ENCODE results near the gene RPL18A.

RPL18A gene

GRCh38 chr19:17841810-17842662 is 17.7 kb upstream of the RPL18A start:
- peak; percentile 92 for DNase-seq

DNA sequence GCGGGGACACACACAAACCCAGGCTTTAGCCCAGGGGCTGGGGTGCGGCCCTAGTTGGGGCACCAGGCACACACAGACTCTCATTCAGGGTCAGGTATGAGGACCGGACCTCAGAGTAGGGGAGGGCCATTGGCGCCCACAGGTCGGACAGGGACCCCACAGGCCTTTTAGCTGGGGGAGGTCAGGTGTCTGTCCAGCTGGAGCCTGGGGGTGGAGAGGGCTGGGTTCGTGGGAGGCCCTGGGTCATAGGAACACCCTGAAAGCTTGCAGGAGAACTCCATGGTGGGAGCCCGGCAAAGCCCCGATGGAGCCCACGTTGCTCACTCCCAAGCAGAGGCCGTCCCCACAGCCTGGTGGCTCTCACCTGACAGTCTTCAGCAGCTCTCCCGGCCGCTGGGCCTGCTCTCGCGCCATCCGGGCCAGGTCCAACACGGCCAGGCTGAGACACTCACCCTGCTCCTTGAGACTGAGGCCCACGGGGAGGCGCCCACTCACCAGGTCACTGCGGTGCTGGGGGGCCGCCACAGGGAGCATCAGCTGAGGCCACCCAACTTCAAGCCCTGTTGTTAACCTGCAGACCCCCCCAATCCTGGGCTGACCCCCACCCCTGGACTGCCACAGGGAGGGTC is 16.9 kb upstream of the RPL18A start:
- no peak for DNase-seq

DNA sequence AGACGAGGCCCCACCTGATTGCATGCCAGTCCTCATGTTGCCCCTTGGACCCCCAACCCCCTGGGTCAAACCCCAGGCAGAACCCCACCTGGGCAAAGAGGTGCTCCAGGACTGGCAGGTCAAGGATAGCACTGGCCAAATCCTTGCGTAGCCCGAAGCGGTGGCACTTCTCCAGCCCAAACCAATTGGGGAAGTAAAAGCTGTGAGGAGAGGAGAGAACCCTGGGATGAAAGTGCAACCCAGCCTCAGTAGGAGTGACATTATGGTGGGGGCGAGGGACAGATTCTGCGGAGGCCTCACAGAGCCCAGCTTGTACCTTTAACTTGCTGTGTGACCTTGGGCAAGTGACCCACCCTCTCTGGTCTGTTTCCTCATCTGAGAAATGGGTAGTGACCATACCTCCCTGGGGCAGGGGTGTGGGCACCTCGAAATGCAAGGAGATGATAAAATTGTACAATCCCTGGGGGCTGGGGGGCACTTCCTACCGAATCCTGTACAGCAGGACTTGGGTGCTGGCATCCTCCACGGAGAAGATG is 16.4 kb upstream of the RPL18A start:
- no peak for DNase-seq

GRCh38 chr19:17843908-17844490 is 15.7 kb upstream of the RPL18A start:
- DNase-seq, result no peak

DNA sequence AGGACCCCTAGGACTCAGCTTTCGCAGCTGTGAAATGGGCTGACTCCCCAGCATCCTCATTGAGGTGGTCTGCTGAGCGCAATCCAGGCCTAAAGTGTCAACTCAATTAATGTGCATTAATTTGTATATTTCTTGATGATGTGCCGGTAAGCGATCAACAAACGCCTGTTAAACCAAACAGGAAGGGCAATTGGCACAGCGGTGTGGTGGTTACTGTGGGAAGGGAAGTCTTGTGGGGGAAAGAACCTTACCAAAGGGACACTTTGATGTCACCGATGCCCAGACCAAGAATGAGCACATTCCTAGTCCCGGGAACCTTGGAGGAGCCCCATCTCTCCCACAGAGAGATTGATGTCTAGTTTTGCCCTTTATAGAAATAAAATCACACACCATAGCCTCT is 13.6 kb upstream of the RPL18A start:
- no peak for DNase-seq

GRCh38 chr19:17847538-17848366 is 12.0 kb upstream of the RPL18A start, which contains the start of gene JAK3:
Gene JAK3, minus strand, starts transcription at chr19:17847982. Its CDS starts 3,565 bp downstream, at chr19:17844417.
- peak; percentile 90 for DNase-seq

- DNase-seq, result no peak
Measured at GRCh38 chr19:17848595-17849292, 11.0 kb upstream of the RPL18A start.

- DNase-seq, result no peak
Measured at GRCh38 chr19:17854061-17854460, 5.6 kb upstream of the RPL18A start.

GRCh38 chr19:17855280-17856152 is 4.2 kb upstream of the RPL18A start:
- DNase-seq, result peak; percentile 90

GRCh38 chr19:17860331-17860992 is 752 bp downstream of the RPL18A start:
- DNase-seq, result no peak

GRCh38 chr19:17860993-17861360 is 1.3 kb downstream of the RPL18A start:
- DNase-seq, result no peak

DNA sequence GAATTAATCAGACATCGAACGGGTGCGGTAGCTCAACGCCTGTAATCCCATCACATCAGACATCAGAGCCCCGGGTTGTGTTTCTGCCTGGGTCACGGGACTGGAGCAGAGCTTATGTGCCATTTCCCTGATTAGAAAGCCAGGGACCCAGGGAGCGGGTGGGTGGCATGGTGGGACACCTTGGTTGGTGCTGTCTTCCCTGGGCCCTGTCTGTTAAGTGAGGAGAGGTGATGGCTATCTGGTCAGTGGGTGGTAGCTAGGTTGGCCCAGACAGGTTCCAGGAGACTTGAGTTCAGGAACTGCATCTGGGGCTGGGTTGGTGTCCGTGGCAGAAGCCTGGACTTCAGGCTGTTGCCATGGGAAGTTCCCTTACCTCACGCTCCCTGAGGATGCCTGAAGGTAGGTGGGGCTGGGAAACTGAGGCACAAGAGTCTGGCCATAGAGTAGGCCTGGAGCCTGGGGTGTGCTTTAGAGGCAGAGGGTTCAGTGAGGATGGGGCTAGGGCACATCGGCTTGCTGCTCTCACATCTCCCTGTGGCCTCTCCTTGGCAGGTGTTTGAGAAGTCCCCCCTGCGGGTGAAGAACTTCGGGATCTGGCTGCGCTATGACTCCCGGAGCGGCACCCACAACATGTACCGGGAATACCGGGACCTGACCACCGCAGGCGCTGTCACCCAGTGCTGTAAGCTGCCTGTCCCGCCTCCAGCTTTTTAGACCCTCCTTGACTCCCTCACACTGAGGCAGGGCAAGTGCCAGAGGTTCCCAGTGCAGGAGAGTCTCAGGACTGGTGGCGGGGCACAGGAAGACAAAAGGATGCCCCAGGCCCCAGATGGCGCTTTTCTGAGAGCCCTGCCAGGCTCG is 2.1 kb downstream of the RPL18A start:
- no peak for DNase-seq

DNA sequence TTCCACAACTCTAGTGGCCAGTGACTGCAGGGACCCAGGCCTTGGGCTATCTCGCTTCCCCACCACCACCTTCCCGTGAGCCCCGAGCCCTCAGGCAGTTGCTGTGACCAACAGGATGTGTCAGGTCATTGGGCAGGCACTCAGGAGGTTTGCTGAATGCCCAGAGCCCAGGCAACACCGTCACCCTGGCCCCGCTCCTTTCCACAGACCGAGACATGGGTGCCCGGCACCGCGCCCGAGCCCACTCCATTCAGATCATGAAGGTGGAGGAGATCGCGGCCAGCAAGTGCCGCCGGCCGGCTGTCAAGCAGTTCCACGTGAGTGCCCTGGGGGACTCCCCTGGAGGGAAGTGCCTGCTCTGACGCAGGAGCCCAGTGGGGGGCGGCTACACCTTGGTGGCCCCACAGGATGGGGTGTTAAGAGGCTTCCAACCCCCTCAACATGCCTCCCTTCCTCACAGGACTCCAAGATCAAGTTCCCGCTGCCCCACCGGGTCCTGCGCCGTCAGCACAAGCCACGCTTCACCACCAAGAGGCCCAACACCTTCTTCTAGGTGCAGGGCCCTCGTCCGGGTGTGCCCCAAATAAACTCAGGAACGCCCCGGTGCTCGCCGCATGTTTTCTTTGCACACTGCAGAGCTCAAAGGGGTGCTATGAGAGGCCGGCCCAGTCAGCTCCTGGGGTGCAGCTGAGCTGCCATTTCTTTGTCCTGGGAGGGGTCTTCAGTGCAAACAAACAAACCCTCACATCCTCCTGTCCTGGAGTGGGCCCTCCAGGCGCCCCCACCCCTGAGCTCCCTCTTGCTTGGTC is 3.2 kb downstream of the RPL18A start:
- DNase-seq, result no peak

- no peak for DNase-seq
Measured at GRCh38 chr19:17863520-17864182, 3.9 kb downstream of the RPL18A start.

GRCh38 chr19:17865364-17866311 is 5.9 kb downstream of the RPL18A start:
- DNase-seq, result no peak

GRCh38 chr19:17866312-17866963 is 6.7 kb downstream of the RPL18A start:
- no peak for DNase-seq
